HEK293 (cell line): Measurements from ENCODE around the gene PYGO2.

Source experiments
- KLF10 ChIP-seq: fragments of 450-650 bp; IDR thresholded peaks from 2 replicates; pipeline ENCODE4 v1.5.1; 2018; ENCODE audit warnings: missing biosample characterization, mild to moderate bottlenecking, missing genetic modification characterization
- KLF16 ChIP-seq: fragments of 450-650 bp; formaldehyde crosslinking; IDR thresholded peaks from 2 replicates; pipeline ENCODE4 v1.5.1; 2017; ENCODE audit warnings: missing biosample characterization, missing genetic modification characterization

GRCh38 chr1:154967331-154967950 lies 5.9 kb upstream of the PYGO2 start:
- no peak for TF ChIP-seq KLF16
- no peak for TF ChIP-seq KLF10 (tag by site-specific recombination)
